Sigmoid colon (tissue), 7 donors: ENCODE data around the gene ZXDC. TPM values are rescaled to one million over a fixed set of nuclear protein-coding genes. Genes with fewer than 3 reads are reported as not detected.

Experiments
- DNase-seq: peaks from one replicate; pipeline ENCODE4 v3.0.0-alpha.2; 2019
- H3K27ac ChIP-seq, 4 donors: fragments of 200-600 bp; sonication (generic); one replicate each; pipeline ENCODE4 v1.5.1; 2016 to 2019; ENCODE audit warnings: mild to moderate bottlenecking in 1 of 4
- H3K27me3 ChIP-seq, 3 donors: fragments of 200-600 bp; sonication (generic); one replicate each; pipeline ENCODE4 v1.5.1; 2019; ENCODE audit warnings: mild to moderate bottlenecking in 1 of 3
- H3K36me3 ChIP-seq, 4 donors: fragments of 200-600 bp; sonication (generic); one replicate each; pipeline ENCODE4 v1.5.1; 2016 to 2019
- H3K4me1 ChIP-seq, 4 donors: fragments of 200-600 bp; sonication (generic); one replicate each; pipeline ENCODE4 v1.5.1; 2017 to 2019
- H3K4me3 ChIP-seq, 4 donors: fragments of 200-600 bp; sonication (generic); one replicate each; pipeline ENCODE4 v1.5.1; 2017 to 2019; ENCODE audit warnings: mild to moderate bottlenecking in 2 of 4, moderate library complexity in 1 of 4
- H3K9me3 ChIP-seq, 4 donors: fragments of 200-600 bp in 3 of 4; sonication (generic) in 3 of 4; one replicate each; pipeline versions ENCODE4 v1.5.1 to v1.6.1; 2013 to 2019
- EP300 ChIP-seq, 4 donors: sonication (generic); formaldehyde crosslinking; IDR thresholded peaks; one replicate each; pipeline ENCODE4 v1.6.1; 2017; ENCODE audit warnings: antibody characterized with exemption in 4 of 4
- POLR2A ChIP-seq, 2 donors: fragments of 450-650 bp; IDR thresholded peaks; one replicate each; pipeline ENCODE4 v1.6.1; 2016; ENCODE audit warnings: antibody characterized with exemption in 2 of 2, mild to moderate bottlenecking in 2 of 2, moderate library complexity in 2 of 2
- POLR2AphosphoS5 ChIP-seq, 4 donors: sonication (generic); formaldehyde crosslinking; IDR thresholded peaks; one replicate each; pipeline ENCODE4 v1.6.1; 2017; ENCODE audit warnings: antibody characterized with exemption in 4 of 4
- WGBS, 2 donors: extraction: QIAGEN DNeasy Blood & Tissue Kit; methylation state at CpG; one replicate each; pipeline ENCODE4 v1.1.7; 2013; 5-methylcytosine and 5-hydroxymethylcytosine counted together
- intact Hi-C: fragments of 100-400 bp; cut with DNase I; formaldehyde crosslinking; loops from one replicate; pipeline ENCODE4 v1.15.1; 2023
- polyA plus RNA-seq, 3 donors: library from polyadenylated mRNA; stranded (reverse); fragments of 200-250 nt; gene quantifications; one replicate each; pipeline ENCODE4 v1.2.3, GENCODE V29; 2013
- total RNA-seq, 4 donors: library from RNA; depleted of rRNA; stranded (reverse); fragments of >200 nt; gene quantifications; one replicate each; pipeline ENCODE4 v1.1.0, GENCODE V29; 2016
- TF ChIP-seq, protein P1 (sequence below), 4 experiments: fragments of 450-650 bp in 3 of 4; fragments of 200-600 bp in 1 of 4; IDR thresholded peaks; one replicate each; pipeline ENCODE4 v1.5.1; 2016 to 2019; ENCODE audit warnings: antibody characterized with exemption in 4 of 4, mild to moderate bottlenecking in 3 of 4, moderate library complexity in 2 of 4
- donor health status: healthy with polysubstance abuse.
- donor health status: Bipolar disorder and iron deficiency.
- donor health status: healthy.

The ZXDC gene
- total and polyA plus RNA-seq, 7 donors, result 5.5 to 33.8 (median 26.4) TPM

DNA sequence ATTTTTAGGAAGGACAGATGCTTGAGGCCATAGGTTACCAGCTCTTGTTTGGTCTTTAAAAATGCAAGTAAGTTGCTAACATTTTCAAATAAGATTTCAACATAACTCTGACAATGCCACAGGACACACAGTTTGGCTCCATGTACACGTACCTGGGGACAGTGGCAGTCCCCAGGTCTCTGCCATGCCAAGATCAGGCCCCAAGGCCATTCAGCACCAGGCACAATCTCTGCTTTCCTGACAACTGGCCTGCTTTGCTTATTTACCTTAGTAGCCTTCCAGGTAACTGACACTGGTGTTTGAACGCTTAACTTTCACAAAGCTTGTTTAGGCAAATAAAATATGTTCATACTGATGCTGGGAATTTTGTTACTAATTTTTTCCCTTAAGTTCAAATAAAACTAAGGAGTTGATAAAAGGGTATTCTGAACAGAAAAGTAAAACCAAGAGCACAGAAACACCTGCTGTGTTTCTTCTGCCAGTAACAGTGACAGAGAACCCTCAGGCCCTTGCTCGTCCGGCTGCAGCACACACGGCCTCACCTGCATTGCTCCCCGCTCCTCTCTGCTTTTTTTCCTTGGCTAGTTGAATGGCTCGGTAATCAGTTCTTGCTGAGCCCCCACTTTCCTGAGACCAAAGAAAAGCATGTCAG, 16.5 kb downstream of the ZXDC start:
- 90 to 92% methylated on average over 7 of the region's 7 CpGs for WGBS, 2 donors
- Histone ChIP-seq H3K36me3 (peaks cover 21 to 90% (median 48%) of the 10 kb centered on the region in 4 donors), H3K4me1 (no peaks in the 10 kb centered on the region), H3K27ac (no peak overlapping the region), H3K9me3 (no peaks in the 10 kb centered on the region), H3K4me3 (no peak overlapping the region), H3K27me3 (no peaks in the 10 kb centered on the region)
- TF ChIP-seq POLR2A (IDR thresholded peaks at IDR 0.05) (no peak), POLR2AphosphoS5 (IDR thresholded peaks at IDR 0.05) (no peak), EP300 (IDR thresholded peaks at IDR 0.05) (no peak)
- TF ChIP-seq, protein P1, sequence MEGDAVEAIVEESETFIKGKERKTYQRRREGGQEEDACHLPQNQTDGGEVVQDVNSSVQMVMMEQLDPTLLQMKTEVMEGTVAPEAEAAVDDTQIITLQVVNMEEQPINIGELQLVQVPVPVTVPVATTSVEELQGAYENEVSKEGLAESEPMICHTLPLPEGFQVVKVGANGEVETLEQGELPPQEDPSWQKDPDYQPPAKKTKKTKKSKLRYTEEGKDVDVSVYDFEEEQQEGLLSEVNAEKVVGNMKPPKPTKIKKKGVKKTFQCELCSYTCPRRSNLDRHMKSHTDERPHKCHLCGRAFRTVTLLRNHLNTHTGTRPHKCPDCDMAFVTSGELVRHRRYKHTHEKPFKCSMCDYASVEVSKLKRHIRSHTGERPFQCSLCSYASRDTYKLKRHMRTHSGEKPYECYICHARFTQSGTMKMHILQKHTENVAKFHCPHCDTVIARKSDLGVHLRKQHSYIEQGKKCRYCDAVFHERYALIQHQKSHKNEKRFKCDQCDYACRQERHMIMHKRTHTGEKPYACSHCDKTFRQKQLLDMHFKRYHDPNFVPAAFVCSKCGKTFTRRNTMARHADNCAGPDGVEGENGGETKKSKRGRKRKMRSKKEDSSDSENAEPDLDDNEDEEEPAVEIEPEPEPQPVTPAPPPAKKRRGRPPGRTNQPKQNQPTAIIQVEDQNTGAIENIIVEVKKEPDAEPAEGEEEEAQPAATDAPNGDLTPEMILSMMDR (IDR thresholded peaks at IDR 0.05), result no peak
- intact Hi-C loops, result no loop called here
- no peak for DNase-seq

DNA sequence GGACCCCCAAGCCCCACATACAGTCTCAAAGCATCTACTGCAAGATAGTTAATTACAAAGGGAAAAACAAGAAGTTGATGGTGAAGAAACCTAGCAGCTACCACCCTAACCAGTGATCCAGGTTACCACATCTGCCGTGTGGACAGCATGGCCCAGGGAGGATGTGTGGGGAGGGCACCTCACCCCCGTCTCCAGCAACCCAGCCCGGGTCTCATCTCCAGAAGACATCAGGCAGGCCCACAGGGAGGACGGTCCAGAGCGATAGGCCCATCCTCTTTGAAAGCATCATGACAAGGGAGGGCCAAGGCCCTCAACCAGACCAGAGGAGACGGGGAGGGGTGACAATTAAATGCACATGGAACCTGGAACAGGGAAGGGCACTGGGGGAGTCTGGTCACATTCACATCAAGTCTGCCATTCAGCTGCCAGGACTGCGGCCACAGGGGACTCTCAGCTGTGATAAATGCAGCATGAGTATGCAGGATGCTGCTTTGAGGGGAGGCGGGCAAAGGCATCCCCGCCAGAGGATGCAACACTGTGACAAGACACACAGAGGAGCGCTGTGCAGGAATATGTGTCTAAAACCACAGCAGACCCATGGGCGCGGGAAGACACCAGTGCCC, 18.8 kb downstream of the ZXDC start:
- Histone ChIP-seq H3K27ac (no peak overlapping the region), H3K9me3 (no peaks in the 10 kb centered on the region), H3K4me1 (no peaks in the 10 kb centered on the region), H3K36me3 (peaks cover 21 to 85% (median 38%) of the 10 kb centered on the region in 4 donors), H3K4me3 (no peak overlapping the region), H3K27me3 (no peaks in the 10 kb centered on the region)
- TF ChIP-seq, protein P1 (IDR thresholded peaks at IDR 0.05), result no peak
- TF ChIP-seq EP300 (IDR thresholded peaks at IDR 0.05) (no peak), POLR2A (IDR thresholded peaks at IDR 0.05) (no peak)
- WGBS, 2 donors, result 87 to 90% methylated on average over 12 of the region's 12 CpGs
- DNase-seq, result peak; percentile 50
- intact Hi-C loops, result no loop called here

DNA sequence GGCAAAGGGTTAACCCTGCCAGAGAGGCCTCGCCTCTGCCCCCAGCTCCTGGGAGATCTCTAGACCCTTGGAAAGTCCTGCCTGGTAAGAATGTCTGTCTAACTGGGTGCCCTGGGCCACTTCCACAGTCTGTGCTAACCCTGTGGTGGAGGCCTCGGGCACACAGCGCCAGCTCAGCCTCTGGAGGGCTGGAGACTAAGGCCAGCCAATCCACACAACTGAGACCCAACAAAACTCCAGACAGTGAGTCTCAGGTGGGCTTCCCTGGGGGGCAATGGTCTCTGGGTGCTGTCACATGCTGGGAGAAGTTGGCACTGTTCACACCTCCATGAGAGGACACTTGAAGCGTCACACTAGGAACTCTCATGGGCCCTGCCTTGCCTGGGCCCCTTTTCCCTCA, 19.5 kb downstream of the ZXDC start:
- Histone ChIP-seq H3K4me3 (no peak overlapping the region), H3K27me3 (no peaks in the 10 kb centered on the region), H3K4me1 (no peaks in the 10 kb centered on the region), H3K27ac (no peak overlapping the region), H3K36me3 (peaks cover 21 to 85% (median 36%) of the 10 kb centered on the region in 4 donors), H3K9me3 (no peaks in the 10 kb centered on the region)
- intact Hi-C loops, result no loop called here
- TF ChIP-seq, protein P1 (IDR thresholded peaks at IDR 0.05), result no peak
- no peak for TF ChIP-seq POLR2A (IDR thresholded peaks at IDR 0.05)
- TF ChIP-seq POLR2AphosphoS5 (IDR thresholded peaks at IDR 0.05), result no peak
- TF ChIP-seq EP300 (IDR thresholded peaks at IDR 0.05), result no peak
- WGBS, 2 donors, result 74 to 87% methylated on average over 4 of the region's 4 CpGs
- peak; percentile 26 for DNase-seq

DNA sequence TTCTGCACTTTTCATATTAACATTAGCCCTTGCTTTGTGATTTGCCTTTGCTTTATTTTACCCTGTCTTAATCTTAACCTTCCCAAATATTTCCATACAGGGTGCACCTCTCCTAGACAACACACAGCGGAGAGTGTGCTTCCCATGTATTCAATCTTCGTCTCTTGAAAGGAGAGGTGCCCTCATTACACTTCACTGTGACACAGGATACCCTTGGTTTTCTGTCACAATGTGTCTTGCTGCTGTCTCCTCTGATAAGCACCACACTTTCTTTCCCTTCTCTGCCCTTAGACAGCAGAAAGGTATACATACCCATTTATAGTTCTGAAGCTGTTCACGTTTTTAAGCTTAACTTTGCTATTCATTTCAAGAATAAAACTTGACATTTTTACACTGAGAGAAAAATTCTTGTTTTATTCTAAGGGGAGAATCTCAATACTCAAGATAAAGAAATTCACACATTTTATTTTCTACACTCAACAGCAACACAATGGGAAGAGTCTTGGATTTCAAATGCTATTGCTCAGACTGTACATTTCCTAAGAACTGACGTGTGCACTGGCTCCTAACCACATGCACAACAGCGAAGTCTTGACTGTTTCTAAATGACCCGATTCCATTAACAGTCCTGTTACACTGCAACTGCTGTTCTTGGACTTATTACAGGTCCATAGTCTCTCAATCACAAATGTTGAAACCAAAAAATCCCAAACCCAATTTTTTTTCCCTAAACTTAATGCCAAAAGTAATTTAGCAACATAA, 21.1 kb downstream of the ZXDC start:
- DNase-seq, result no peak
- intact Hi-C loops, result no loop called here
- Histone ChIP-seq H3K4me3 (no peak overlapping the region), H3K27me3 (no peaks in the 10 kb centered on the region), H3K9me3 (no peaks in the 10 kb centered on the region), H3K36me3 (peaks cover 18 to 85% (median 28%) of the 10 kb centered on the region in 4 donors), H3K27ac (no peak overlapping the region), H3K4me1 (no peaks in the 10 kb centered on the region)
- 89 to 95% methylated on average over 6 of the region's 6 CpGs for WGBS, 2 donors
- TF ChIP-seq, protein P1 (IDR thresholded peaks at IDR 0.05), result no peak
- TF ChIP-seq EP300 (IDR thresholded peaks at IDR 0.05) (no peak), POLR2AphosphoS5 (IDR thresholded peaks at IDR 0.05) (no peak), POLR2A (IDR thresholded peaks at IDR 0.05) (no peak)
